ENCODE results near the gene SASH1. TPM values are rescaled to one million over a fixed set of nuclear protein-coding genes. Genes with fewer than 3 reads are reported as not detected.

SASH1 gene
- total RNA-seq, 1 experiment from 2014 or later: 6.6 TPM

- H3K4me3 ChIP-seq (ENCODE audit: low read depth in 2 of 2, low read length in 2 of 2): no peak overlapping the region
- DNase-seq (ENCODE audit: low read depth, low spot score): no peak
- H3K27ac ChIP-seq (ENCODE audit: low read length): no peak overlapping the region
- no peaks in the 10 kb centered on the region for H3K36me3 ChIP-seq (ENCODE audit: control insufficient read depth, insufficient read depth, low read length)
- BruUV-seq (replicated peaks): no TSS peak
- H3K9me3 ChIP-seq (ENCODE audit: control insufficient read depth, insufficient read depth, low read depth, low read length): no peaks in the 10 kb centered on the region
- CTCF ChIA-PET: no interaction called here
- no peaks in the 10 kb centered on the region for H3K27me3 ChIP-seq (ENCODE audit: control insufficient read depth, insufficient read depth, low read length)
- H3K4me1 ChIP-seq (ENCODE audit: control insufficient read depth, insufficient read depth, low read length): no peaks in the 10 kb centered on the region
- intact Hi-C loops (cut with micrococcal nuclease; ENCODE audit: unreplicated experiment): no loop called here
- TF ChIP-seq POLR2AphosphoS5 (IDR thresholded peaks at IDR 0.05; ENCODE audit: low read depth, low read length) (no peak), SIN3A (IDR thresholded peaks at IDR 0.05; ENCODE audit: borderline replicate concordance, insufficient read depth, low read depth, low read length) (no peak), TCF7L2 (IDR thresholded peaks at IDR 0.05; ENCODE audit: low read depth, low read length) (no peak)
- TF ChIP-seq, protein P1, sequence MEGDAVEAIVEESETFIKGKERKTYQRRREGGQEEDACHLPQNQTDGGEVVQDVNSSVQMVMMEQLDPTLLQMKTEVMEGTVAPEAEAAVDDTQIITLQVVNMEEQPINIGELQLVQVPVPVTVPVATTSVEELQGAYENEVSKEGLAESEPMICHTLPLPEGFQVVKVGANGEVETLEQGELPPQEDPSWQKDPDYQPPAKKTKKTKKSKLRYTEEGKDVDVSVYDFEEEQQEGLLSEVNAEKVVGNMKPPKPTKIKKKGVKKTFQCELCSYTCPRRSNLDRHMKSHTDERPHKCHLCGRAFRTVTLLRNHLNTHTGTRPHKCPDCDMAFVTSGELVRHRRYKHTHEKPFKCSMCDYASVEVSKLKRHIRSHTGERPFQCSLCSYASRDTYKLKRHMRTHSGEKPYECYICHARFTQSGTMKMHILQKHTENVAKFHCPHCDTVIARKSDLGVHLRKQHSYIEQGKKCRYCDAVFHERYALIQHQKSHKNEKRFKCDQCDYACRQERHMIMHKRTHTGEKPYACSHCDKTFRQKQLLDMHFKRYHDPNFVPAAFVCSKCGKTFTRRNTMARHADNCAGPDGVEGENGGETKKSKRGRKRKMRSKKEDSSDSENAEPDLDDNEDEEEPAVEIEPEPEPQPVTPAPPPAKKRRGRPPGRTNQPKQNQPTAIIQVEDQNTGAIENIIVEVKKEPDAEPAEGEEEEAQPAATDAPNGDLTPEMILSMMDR (IDR thresholded peaks at IDR 0.05): no peak
- ATAC-seq: no peak
- in situ Hi-C loops (cut with HindIII; ENCODE audit: low pct_unique_long_range_greater_than_20kb, low sequenced_read_pairs): no loop called here
- POLR2A ChIA-PET: no interaction called here
These were observed 161.1 kb downstream of the SASH1 start for GRCh38 chr6:148503703-148504102.

GRCh38 chr6:148507774-148508173, 165.1 kb downstream of the SASH1 start:
- ChIA-PET POLR2A (no interaction called here), CTCF (no interaction called here)
- ATAC-seq (no peak), DNase-seq (ENCODE audit: low read depth, low spot score) (no peak)
- no peak overlapping the region for H3K4me3 ChIP-seq (ENCODE audit: low read depth in 2 of 2, low read length in 2 of 2)
- in situ Hi-C loops (cut with HindIII; ENCODE audit: low pct_unique_long_range_greater_than_20kb, low sequenced_read_pairs): no loop called here
- no peaks in the 10 kb centered on the region for H3K36me3 ChIP-seq (ENCODE audit: control insufficient read depth, insufficient read depth, low read length)
- no peaks in the 10 kb centered on the region for H3K9me3 ChIP-seq (ENCODE audit: control insufficient read depth, insufficient read depth, low read depth, low read length)
- intact Hi-C loops (cut with micrococcal nuclease; ENCODE audit: unreplicated experiment): no loop called here
- H3K27ac ChIP-seq (ENCODE audit: low read length): no peak overlapping the region
- H3K27me3 ChIP-seq (ENCODE audit: control insufficient read depth, insufficient read depth, low read length): no peaks in the 10 kb centered on the region
- no peaks in the 10 kb centered on the region for H3K4me1 ChIP-seq (ENCODE audit: control insufficient read depth, insufficient read depth, low read length)
- TF ChIP-seq SIN3A (IDR thresholded peaks at IDR 0.05; ENCODE audit: borderline replicate concordance, insufficient read depth, low read depth, low read length): no peak
- TF ChIP-seq REST (IDR thresholded peaks at IDR 0.05; ENCODE audit: insufficient read depth in 1 of 2, low read depth in 2 of 2, low read length in 1 of 2): no peak
- TF ChIP-seq, protein P1 (IDR thresholded peaks at IDR 0.05): no peak
- no peak for TF ChIP-seq TCF7L2 (IDR thresholded peaks at IDR 0.05; ENCODE audit: low read depth, low read length)
- TF ChIP-seq POLR2AphosphoS5 (IDR thresholded peaks at IDR 0.05; ENCODE audit: low read depth, low read length): no peak
- no TSS peak for BruUV-seq (replicated peaks)
